Measurements from ENCODE around the gene OOSP4A. TPM values are rescaled to one million over a fixed set of nuclear protein-coding genes. Genes with fewer than 3 reads are reported as not detected.

OOSP4A gene
- total RNA-seq = not detected

DNA sequence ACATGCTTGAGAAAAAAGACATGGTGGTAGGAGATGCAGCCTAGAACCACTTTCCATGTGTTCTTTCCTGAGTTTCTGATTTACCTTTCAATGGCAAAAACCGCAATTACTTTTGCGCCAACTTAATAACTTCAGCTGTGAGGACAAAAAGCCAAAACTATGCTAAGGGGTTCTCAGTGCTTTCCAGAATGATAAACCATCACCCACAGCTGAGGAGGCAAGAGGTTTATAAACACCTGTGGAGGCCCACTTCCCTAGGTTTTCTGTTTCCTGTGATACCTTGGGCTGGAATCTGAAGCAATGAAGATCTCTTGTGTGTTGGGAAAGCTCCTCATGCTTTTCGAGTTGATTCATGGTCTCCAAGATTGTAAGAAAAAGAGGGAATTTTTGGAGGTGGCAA, at the start of gene OOSP4A:
TSS of gene OOSP4A (plus strand) at position 301 of the 400 bp plus-strand sequence. CDS start at position 301, 0 bp downstream.
- H3K4me3 ChIP-seq = no peak within 1 kb of the TSS
- no peaks in the 10 kb centered on the region for H3K4me1 ChIP-seq
- H3K27me3 ChIP-seq = no peaks in the 10 kb centered on the region
- ATAC-seq = no peak
- no peaks in the 10 kb centered on the region for H3K36me3 ChIP-seq
- WGBS, 2 donors (ENCODE audit: low coverage in 1 of 2) = 94 to 100% methylated on average over 1 to 3 of the region's 3 CpGs
- H3K9me3 ChIP-seq = no peaks in the 10 kb centered on the region
- TF ChIP-seq POLR2AphosphoS5 (IDR thresholded peaks at IDR 0.05) (no peak), POLR2A (IDR thresholded peaks at IDR 0.05) (no peak), EP300 (IDR thresholded peaks at IDR 0.05) (no peak)
- TF ChIP-seq, protein P1, sequence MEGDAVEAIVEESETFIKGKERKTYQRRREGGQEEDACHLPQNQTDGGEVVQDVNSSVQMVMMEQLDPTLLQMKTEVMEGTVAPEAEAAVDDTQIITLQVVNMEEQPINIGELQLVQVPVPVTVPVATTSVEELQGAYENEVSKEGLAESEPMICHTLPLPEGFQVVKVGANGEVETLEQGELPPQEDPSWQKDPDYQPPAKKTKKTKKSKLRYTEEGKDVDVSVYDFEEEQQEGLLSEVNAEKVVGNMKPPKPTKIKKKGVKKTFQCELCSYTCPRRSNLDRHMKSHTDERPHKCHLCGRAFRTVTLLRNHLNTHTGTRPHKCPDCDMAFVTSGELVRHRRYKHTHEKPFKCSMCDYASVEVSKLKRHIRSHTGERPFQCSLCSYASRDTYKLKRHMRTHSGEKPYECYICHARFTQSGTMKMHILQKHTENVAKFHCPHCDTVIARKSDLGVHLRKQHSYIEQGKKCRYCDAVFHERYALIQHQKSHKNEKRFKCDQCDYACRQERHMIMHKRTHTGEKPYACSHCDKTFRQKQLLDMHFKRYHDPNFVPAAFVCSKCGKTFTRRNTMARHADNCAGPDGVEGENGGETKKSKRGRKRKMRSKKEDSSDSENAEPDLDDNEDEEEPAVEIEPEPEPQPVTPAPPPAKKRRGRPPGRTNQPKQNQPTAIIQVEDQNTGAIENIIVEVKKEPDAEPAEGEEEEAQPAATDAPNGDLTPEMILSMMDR (IDR thresholded peaks at IDR 0.05) = no peak
- H3K27ac ChIP-seq = no peak within 1 kb of the TSS

DNA sequence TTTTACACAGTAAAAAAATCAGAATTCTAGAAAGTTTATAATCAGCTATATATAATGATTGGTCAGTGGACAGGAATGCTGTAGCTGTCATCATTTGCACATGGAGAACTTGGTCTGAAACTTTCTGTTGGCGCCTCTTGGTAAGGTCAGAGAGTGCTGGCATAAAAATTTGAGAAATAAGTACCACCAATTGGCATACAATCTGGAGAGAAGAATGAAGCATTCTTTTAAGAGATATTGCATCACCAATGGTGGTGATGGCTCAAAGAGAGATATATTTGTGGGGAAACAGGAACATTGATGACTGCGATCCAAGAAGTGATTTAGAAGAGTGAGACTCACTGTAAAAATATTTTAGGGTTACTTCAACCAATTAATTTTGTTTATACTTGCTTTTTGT, 45.4 kb upstream of the OOSP4A start:
- no peak overlapping the region for H3K27ac ChIP-seq
- 80 to 83% methylated on average over 1 to 2 of the region's 2 CpGs for WGBS, 2 donors (ENCODE audit: low coverage in 1 of 2)
- no peak for ATAC-seq

DNA sequence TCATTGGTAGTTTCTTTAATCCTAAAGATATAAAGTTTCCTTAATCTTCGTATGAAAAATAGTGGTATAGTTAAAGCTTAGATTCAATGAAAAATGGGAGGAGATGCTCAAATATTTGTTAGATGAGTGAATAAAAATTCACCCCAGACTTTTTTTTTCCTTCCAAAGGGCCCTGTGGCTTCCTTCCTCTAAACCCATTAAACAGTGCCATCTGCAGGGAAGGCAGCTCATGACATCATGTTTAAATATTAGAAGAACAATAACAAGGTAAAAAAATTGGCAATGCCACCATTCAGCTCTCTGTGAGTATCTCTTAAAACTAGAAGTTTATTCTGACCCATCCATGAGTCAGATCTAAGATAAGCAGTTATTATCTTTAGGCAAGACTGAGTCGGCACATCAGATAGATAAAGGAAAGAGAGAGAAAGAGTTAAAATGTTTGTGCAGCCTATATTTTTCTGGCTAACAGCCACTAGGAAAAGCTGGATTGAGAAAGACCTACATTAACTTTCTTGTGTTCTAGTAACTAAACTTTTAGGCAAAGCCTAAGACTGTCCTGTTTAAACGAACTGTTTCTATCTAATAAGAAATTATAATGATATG, 44.7 kb upstream of the OOSP4A start:
- no peak overlapping the region for H3K4me3 ChIP-seq
- no peak for TF ChIP-seq EP300 (IDR thresholded peaks at IDR 0.05)
- TF ChIP-seq, protein P1 (IDR thresholded peaks at IDR 0.05) = peak in 2 of 4 experiments; percentile 21 to 22
- no peaks in the 10 kb centered on the region for H3K36me3 ChIP-seq
- no peak for ATAC-seq
- H3K9me3 ChIP-seq = peaks cover 0 to 31% (median 0%) of the 10 kb centered on the region in 3 donors
- H3K27me3 ChIP-seq = no peaks in the 10 kb centered on the region
- no peak overlapping the region for H3K27ac ChIP-seq
- no peaks in the 10 kb centered on the region for H3K4me1 ChIP-seq
- 24 to 61% methylated on average over 3 of the region's 3 CpGs for WGBS, 2 donors (ENCODE audit: low coverage in 1 of 2)

More for the DNA sequence above, 45.4 kb upstream of the OOSP4A start:
- TF ChIP-seq EP300 (IDR thresholded peaks at IDR 0.05) (no peak), POLR2A (IDR thresholded peaks at IDR 0.05) (no peak), POLR2AphosphoS5 (IDR thresholded peaks at IDR 0.05) (no peak)
- TF ChIP-seq, protein P1 (IDR thresholded peaks at IDR 0.05) = no peak
- no peaks in the 10 kb centered on the region for H3K4me1 ChIP-seq
- peaks cover 0 to 25% (median 0%) of the 10 kb centered on the region in 3 donors for H3K9me3 ChIP-seq
- no peak overlapping the region for H3K4me3 ChIP-seq
- no peaks in the 10 kb centered on the region for H3K36me3 ChIP-seq
- H3K27me3 ChIP-seq = no peaks in the 10 kb centered on the region

DNA sequence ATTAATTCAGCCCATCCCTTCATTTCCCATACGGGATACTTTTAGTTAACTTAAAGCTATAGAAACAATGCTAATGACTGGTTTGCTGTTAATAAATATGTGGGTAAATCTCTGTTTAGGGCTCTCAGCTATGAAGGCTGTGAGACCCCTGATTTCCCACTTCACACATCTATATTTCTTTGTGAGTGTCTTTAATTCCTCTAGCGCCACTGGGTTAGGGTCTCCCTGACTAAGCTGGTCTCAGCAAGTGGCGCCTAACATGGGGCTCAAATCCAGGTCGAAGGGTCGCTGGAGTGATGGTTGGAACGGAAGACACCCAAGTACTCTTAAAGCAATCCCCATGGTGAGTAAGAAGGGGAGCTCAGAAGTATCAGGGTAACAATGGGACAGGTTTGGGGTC, 40.0 kb upstream of the OOSP4A start:
- 94 to 100% methylated on average over 6 of the region's 6 CpGs for WGBS, 2 donors (ENCODE audit: low coverage in 1 of 2)
- peaks cover 0 to 69% (median 0%) of the 10 kb centered on the region in 3 donors for H3K9me3 ChIP-seq

More for the DNA sequence above, 40.0 kb upstream of the OOSP4A start:
- ATAC-seq = no peak
- H3K27ac ChIP-seq = no peak overlapping the region
- H3K36me3 ChIP-seq = no peaks in the 10 kb centered on the region
- no peak overlapping the region for H3K4me3 ChIP-seq
- H3K27me3 ChIP-seq = no peaks in the 10 kb centered on the region
- no peaks in the 10 kb centered on the region for H3K4me1 ChIP-seq
- TF ChIP-seq, protein P1 (IDR thresholded peaks at IDR 0.05) = no peak
- TF ChIP-seq EP300 (IDR thresholded peaks at IDR 0.05) (no peak), POLR2AphosphoS5 (IDR thresholded peaks at IDR 0.05) (no peak), POLR2A (IDR thresholded peaks at IDR 0.05) (no peak)
